T-helper 1 cell (primary cell): ENCODE data around the gene GRIP1.

Experiments
- DNase-seq, 5 donors: peaks; one replicate each; pipeline ENCODE4 v3.0.0-alpha.2; 2012 to 2020

Gene GRIP1

DNA sequence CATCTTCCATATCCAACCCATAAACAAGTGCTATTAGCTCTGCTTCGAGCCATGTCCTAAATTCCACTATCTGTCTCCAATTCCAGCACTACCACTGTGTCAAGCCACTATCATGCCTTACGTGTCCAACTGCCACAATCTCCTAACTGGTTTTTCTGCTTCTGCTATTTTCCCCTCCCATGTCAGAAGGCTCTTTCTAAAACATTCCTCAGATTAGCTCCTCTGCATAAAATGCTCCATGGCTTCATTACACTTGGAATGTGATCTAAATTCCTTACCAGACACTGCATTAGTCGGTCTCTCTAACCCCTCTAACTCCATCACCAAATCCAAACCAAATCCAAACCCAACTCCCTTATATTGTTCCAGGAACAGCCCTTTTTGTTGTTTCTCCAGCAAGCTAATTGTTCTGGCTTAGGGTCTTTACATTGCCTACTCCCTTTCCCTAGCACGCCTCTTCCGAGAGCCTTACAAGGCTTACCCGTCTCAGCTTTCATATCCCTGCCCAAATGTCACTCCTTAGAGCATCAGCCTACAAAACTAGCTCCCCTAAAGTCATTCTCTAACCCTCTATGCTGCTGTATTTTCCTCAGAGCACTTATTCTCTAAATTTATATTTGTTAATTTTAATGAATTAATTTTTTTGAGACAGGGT, 236.8 kb downstream of the GRIP1 start:
- no peak for DNase-seq

DNA sequence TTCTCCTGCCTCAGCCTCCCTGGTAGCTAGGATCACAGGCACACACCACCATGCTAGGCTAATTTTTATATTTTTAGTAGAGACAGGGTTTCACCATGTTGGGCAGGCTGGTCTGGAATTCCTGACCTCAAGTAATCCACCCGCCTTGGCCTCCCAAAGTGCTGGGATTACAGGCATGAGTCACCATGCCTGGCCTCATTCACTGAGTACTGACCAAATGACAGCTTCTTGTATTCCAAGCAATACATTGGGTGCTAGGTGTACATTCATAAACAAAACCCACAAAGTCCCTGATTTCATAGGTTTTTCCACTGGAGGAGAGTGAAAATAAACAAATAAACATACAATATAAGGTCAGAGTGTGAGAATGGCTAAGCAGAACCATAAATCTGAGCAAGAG, 240.3 kb downstream of the GRIP1 start:
- DNase-seq = no peak

DNA sequence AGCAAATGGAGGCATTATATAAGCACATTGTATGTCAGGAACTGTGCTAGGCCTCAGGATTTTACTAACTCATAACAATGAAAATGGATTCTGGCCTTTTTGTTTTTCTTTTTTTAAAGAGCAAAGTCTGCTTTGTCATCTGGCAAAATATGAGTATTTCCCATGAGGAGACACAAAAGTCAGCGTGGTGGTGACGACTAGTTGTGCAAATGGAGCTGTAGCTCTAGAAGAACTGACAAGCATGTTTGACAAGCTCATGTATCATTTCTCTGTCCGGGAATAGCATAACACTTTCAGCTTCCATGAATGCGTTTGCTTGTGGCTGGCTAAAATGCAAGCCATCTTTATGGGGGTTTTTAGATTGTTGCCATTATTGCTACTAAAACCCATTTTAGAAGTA, 248.8 kb downstream of the GRIP1 start:
- DNase-seq = no peak

DNA sequence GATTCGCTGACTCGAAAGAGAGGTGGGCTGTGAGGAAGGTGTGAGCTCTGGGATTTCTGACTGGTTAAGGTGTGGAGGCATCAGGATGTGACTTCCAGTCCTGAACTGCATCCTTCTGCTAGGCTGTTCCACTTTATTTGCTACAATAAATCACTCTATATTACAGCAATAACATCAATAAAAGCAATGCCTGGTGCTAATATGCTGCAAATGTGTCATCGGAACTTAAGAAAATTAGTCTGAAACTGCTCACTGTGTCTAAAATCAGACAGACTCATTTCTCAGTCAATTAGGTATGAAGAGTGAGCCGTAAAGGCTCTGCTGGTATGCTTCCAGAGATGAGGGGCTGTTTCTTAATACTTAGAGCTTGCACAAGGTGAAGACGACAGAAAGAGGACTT, 250.0 kb downstream of the GRIP1 start:
- no peak for DNase-seq

DNA sequence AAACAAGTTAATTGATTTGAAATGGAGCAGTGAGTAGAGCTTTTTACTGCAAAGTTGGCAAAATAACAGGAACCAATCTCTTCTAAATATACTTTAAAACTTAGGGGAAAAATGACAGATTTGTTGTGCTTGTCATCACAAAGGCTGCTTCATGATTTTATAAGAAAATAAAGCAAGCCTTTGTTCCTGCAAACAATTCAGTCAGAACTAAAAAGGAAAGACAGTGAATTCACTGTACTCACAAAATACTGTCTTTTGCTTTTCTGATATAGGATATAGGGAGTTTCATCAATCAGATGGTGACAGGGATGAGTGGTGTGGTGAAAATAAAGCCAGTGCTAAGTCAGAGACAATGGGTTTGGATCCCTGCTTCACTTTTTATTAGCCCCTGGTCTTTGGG, 250.6 kb downstream of the GRIP1 start:
- DNase-seq = no peak

DNA sequence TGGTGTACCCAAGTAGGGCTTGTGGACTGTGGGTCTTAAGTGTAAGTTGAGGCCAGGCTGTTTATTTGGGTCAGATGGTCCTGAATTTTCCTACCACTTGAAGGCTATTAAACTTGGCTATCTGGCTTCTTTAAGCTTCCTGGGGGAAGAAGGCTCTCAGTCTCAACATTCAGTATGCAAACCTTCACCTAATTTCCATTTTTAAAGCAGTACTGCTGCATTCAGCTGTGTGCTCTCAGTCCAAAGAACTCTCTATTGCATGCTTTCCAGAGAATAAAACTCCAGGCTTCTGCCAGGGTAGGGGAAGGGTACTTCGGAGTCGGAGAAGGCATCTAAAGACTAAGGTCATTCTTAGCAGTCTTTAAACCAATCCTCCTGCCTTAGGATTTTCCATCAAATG, 252.2 kb downstream of the GRIP1 start:
- no peak for DNase-seq

DNA sequence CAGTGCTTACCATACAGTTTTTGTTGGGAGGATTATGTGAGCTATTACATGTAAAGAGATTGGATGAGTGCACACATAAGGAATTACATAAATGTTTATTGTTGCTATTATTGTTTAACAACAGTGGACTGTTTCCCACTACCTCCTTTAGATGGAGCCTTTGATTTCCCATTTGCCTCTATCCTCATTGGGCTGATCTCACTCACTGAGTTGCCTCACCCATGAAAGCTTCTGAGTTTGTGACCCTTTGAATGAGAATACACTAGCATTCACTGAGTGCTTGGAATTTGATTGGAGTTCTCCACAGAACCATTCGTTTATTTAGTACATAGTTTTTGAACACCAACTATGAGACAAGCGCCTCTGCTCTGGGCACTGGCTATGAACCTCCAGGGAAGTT, 255.6 kb downstream of the GRIP1 start:
- no peak for DNase-seq

DNA sequence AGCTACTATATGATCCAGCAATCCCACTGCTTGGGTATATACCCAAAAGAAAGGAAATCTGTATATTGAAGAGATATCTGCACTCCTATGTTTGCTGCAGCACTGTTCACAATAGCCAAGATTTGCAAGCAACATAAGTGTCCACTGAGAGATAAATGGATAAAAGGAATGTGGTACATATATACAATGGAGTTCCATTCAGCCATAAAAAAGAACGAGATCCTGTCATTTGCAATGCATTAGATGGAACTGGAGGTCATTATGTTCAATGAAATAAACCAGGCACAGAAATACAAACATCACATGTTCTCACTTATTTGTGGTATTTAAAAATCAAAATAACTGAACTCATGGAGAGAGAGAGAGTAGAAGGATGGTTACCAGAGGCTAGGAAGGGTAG, 260.0 kb downstream of the GRIP1 start:
- no peak for DNase-seq

DNA sequence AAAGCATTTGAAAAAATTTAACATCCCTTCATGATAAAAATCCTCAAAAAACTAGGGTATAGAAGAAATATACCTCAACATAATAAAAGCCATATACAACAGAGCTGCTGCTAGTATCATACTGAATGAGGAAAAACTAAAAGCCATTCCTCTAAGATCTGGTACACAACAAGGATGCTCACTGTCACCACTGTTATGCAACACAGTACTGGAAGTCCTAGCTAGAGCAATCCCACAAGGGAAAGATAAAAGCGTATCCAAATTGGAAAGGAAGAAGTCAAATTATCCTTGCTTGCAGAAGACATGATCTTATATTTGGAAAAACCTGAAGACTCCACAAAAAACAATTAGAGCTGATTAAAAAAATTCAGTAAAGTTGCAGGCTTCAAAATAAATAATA, 261.7 kb downstream of the GRIP1 start:
- DNase-seq = no peak

DNA sequence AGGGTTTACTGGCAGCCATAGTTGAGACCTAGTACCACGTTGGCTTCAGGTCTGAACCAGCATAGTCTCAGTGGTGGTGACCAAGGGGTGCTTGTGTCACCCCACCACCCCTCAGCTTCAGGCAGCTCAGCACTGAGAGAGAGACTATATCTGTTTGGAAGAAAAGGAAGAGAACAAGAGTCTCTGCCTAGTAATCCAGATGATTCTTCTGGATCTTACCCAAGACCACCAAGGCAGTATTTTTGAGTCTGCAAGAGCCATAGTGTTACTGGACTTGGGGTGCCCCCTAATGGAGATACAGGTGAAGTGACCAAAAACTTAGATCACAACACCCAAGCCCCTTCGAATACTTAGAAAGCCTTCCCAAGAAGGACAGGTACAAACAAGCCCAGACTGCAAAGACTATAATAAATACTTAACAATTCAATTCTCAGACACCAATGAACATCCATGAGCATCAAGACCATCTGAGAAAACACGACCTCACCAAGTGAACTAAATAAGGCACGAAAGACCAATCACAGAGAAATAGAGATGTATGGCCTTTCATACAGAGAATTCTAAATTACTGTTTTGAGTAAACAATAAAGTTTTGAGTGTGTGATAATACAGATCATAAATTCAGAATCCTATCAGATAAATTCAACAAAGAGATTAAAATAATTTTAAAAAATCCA, 269.5 kb downstream of the GRIP1 start:
- peak in 4 of 5 donors; percentile 6 to 54 (median 21) for DNase-seq

DNA sequence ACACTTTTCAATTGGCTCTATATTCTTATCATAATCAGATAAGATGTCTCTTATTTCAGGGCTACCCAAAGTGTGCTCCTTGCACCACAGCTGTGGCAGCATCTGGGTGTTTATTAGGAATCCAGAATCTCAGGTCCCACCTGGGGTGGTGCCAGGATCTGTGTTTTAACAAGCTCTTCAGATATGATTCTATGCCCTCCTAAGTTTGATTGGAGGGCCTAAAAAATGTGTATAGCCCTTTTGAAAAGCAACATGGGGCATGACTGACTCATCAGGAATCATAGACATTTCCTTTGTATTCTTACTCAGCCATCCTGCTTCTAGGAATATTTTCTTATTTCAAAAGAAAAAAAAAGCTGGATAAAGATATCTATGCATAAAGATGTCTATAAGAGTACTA, 273.5 kb downstream of the GRIP1 start:
- DNase-seq = no peak

DNA sequence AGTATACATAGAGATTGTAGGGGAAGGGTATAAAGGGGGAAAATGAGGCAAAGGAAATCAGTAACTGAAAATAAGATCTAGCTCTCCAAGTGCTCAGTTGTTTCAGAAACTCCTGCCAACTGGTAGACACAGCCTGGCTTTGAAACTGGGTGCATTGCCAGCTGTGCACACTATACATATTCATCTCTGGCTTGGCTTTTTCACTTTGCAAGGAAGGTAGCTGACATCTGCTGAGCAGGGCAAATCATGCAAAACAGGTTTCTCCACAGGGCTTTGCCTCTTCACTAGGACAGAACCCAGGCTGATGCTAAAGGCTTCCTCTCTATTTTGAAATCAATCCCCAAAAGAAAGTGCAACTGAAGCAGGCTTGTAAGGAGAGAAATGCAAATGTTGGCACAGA, 275.1 kb downstream of the GRIP1 start:
- DNase-seq = no peak

DNA sequence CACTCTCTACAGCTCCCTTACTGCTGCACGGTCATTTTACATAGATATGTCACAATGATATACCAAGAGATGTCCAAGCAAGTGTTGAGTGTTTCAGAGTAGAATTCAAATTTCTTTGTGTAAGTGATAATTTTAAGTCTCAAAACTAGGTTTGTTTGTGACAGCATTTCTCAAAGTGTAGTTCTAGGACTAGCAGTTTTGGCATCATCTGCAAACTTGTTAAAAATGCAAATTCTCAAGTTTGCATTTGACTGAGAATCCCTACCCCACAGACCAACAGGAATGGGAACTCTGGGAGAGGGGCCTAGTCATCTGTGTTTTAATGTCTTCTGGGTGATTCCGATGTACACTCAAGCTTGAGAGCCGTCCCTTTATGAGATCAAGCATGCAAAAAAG, 279.0 kb downstream of the GRIP1 start:
- DNase-seq = no peak

DNA sequence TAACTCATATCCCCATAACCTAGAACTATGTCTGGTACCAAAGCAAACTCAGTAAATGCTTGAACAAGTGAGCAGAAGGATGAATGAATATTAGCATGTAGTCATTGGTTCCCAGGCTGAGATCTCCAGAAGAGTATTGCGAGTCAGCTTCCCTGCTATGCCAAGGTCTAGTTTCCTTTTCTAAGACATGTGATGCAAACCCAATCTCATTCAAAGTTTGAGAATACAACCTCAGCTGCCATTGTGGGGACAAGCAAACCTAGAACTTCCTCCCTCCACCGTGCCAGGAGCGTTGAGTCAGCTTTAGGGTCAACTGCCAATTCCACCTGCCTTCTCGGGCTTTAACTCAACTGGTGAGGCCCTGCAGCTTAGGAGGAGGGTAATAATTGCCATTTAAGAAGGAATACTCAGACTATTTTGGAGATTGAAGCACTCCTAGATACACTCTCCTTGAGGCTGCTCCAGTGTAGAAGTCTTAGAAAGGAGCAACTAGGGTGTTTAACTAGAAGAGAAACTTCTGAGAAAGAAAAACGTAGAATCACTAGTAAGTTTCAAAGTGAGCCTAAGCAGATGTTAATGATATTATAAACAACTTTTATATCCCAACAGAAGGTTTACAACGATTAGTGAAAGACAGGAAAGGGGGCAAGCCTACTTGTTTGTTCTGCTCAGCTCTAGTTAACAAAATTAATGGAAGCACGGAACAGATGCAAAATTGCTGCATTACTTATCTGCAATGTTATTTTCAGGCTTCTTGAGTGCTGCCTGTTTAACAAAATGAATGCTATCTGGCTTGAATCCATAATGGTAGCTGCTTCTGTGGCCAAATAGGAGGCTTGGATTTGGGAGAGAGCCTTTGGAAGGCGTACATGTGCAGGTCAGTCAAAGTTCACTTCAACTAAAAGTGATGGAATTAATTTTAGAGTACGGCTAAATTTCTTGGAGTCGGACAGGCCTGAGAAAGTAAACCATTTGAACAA, 279.7 kb downstream of the GRIP1 start:
- DNase-seq = no peak

DNA sequence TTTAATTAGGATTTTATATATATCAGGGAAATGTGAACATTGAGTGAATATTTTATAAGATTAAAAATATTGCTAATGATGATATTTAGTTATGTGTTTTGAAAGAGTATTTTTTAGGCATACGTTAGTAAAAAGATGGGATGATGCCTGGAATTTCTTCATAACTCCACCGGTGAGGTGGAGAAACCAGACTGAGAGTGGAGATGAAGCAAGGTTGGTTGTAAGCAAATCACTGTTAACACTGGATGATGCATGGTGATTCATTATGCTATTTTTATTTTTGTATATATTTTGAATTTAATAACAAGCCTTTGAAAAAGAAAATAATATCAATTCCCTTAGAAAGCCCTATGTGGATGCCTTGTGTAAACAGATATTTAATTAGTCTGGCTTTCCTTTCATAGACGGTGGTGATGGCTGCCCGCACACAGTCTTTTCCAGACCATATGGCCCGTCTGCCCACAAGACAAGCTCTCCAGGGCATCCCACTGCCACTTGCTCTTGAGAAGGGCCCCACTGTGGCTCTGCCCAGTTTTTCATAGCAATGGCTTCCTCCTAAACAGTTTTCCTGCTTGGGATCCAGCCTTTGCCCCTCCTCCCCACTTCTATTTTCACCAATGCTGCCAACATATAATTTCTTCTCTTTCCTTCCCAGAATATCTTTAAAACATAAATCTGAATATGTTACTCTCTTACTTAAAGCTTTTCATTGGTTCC, 281.1 kb downstream of the GRIP1 start:
- DNase-seq = no peak

DNA sequence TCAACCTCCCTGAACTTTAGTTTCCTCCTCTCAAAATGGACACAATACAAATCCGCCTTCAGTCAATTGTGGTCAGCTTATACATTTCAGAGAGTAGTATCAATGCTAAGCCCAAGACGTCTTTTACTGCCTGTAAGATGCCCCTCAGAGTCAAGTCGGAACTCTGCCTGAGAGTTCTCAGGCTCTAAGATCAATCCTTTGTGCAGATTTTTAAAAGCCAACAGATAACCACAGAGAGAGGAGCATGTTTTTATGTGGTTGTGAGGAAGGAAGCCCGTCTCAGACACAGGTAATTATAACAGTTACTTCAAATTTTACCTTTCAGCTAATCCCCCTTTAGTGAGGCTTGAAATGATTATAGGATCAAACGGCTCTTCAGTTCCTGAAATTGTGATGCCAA, 285.0 kb downstream of the GRIP1 start:
- no peak for DNase-seq

DNA sequence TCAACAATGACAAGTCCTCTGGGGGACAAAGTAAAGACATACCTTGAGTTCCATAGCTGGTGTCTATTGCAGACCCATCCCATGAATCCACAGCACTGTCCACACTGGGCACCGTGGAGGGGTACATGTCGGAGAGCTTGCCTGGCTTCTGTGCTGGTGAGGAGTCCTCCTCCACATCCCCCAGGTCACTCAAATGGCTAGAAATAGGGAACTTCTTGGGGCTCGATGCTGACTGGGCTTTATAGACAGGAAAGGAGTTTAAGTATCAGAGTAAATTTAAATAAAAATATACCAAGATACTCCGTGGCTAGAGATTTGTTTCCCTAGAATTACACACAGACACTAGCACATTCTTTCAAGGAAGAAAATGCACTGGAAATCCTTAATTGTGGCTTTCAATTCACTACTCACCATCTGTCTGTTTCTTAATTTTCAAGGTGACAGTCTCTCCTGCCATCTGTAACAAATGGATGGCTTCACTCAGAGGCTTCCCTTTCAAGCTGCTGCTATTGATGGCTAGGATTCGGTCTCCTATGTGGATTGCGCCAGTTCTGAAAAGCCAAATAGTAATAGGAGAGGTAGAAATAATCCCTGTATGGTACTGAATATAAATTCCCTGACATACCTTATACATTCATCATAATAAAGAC, 286.5 kb downstream of the GRIP1 start:
- DNase-seq = no peak

DNA sequence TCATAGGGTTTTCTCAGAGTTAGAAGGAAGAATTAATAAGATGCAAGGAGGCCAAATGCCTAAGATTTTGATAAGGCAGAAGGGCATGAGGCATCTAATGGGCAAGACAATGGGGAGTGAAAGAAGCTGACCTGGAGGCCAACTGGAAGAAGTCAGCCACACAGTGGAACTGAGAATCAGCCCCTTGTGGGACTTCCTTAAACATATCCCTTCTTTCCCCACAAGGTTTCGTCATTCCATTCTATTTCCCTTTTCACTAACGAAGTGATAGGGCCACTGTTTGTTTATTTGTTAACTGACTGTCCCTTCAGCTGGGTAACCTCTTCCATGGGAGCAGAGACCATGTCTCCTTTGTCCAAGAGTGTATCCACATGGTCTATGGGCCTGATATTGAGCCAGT, 290.4 kb downstream of the GRIP1 start:
- no peak for DNase-seq

DNA sequence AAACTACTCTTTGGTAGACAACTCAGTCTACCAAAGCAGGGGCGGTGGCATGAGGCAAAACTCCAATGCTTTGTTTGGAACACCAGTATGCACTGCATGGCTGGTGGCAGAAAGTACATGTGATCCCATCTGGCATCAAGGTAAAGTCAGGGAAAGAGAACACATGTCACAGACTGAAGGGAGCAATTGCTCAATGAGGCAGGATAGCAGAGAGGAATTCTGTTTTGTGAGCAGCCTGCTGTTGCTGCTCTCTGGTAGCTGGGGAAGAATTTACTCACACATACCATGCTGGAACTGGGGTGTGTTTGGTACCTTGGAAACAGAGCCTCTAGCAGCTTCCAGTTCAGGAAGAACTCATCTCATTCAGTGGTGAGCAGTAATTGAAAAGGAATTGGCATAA, 291.8 kb downstream of the GRIP1 start:
- no peak for DNase-seq

DNA sequence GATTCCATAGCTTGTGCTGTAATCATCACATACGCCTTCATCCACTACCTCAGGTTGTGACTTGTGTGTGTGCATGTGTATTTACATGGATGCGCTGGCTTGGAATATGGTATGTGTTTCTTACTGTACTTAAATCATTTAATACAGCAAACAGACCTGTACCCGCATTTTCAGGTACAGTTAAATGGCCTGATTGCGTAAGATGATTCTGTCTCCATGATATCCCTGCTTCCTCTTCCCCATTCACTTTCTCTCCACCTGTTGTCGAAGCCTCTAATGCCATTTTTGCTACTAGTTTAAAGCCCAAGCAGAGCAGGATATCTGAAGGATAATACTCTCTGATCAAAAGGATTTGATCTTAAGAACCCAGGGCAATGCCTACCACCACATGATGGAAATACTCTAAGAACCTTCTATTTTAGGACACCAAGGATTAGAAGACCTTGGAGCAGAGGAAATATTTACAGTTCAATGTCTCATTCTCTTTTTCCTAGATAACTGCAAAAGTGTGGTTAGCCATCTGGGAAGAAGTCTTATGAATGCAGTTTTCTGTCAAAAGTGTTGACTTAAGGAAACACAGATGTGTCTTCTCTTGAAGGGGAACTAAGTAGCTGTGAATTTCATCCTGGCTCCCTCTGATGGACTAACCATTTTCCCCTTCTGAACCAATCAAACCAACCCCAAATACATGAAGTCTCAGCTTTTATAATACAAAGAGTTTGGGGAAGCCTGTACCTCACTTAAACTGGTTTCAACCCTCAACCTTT, 297.9 kb downstream of the GRIP1 start:
- no peak for DNase-seq

DNA sequence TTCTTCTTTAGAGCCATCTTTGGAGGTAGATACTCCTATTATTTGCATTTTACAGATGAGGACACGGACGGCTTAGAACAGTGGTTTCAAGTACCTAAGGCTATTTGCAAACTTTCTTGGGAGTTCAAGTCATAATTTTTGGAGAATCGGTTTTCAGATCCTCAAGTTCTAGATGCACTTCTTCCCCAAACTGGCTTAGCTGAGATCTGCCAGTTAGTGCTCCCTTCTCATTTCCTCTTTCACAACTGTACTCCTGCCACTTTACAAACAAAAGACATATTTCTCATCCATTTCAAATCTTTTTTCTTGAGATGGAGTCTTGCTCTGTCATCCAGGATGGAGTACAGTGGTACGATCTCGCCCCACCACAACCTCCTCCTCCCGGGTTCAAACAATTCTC, 299.3 kb downstream of the GRIP1 start:
- DNase-seq = no peak

DNA sequence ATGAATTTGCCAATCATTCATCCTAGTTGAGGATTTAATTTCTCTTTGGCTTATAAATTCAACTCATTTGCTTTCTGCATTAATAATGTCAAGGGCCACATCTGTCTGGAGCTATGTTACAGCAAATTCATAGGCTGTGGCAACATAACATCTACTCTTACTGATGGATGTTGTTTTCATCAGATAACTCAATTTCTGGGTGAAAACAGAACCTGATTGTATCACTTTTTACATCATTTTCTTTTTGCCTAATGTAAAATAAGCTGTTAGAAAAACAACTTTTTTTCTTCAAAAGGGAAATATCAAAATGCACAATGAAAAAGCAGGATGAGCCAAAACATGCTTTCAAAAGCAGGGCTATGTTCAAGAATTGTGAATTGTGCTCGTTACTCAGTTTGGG, 303.3 kb downstream of the GRIP1 start:
- DNase-seq = no peak
